HTR-8/SVneo (cell line): Measurements from ENCODE around the gene PXMP2.
A peak's percentile ranks its signal among the peaks of the same experiment; 100 is the strongest.

Experiments used
- DNase-seq: peaks from one replicate; pipeline ENCODE4 v3.0.0; 2011; ENCODE audit warnings: low spot score, mixed read lengths; ENCODE audit not compliant: insufficient read length
- FAIRE-seq: peaks from 2 replicates; lab custom pipeline; 2011; peaks lifted over from hg19 to GRCh38; lab: Jason Lieb, UNC

The PXMP2 gene

GRCh38 chr12:132719141-132719953 lies 32.0 kb downstream of the PXMP2 start:
- DNase-seq (no peak), FAIRE-seq (no peak)

- no peak for DNase-seq
- no peak for FAIRE-seq
These were observed 32.6 kb downstream of the PXMP2 start for GRCh38 chr12:132719954-132720324.

DNA sequence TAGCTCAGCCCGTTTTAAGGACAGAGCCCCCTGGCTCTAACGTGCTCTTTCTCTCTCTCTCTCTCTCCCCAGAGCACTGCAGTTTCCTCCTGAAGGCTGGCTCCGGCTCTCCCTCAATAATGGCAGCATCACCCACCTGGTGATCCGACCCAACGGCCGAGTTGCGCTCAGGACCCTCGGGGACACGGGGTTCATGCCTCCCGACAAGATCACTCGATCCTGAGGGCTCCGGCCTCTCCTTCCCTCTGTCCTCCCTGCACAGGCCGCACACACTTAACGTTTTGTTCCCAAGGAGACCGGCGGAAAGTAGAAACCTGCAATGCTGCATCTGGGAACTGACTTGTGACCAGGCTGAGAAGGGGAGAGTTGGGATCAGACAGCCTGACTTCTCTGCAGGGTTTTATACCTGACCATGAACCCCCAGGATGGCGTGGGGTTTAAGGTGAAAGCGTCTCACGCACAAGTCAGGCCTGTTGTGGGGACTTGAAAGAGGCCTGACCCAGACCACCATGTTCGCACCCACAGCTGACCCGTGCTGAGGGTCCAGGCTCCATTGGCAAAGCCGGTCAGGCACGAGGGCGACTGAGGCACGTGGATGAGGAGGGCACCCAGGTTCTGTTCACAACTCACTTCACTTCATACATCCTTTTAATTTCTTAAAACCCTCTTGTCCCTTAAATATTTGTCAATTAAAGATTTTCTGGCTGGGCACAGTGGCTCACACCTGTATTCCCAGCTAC lies 33.4 kb downstream of the PXMP2 start:
- DNase-seq = no peak
- no peak for FAIRE-seq

DNA sequence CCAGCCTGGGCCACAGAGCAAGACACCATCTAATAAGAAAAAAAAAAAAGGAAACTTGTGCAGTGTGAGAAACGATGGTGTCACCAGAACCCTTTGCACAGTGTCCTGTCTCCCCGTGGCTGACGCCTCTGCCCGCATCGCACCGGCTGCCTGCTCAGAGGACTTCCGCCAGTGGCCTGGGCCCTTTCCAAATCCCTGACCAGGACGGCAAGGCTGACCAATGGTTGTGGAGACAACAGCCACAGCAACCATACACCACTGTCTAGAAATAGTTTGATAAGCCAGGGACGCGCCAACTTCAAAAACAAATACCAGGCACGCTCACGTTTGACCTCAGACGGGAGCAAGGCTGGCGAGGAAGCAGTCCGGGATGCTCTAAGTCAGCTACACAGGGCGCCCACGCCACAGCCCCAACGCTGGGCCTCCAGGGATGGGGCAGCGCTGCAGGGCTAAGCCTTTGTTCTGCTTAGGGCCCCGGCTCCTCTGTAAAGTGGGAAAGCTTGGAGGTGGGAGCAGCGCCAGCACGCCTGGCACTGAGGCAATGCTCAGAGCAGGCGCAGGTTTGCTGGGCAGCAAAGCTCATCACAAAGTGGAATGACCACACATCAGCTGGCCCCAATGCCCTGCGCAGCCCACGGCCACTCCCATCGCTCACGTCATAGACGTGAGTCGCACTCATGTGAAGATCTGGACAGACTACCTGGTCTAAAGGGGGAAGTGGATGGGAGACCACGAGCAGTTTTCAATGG lies 35.8 kb downstream of the PXMP2 start:
- DNase-seq = no peak
- FAIRE-seq = peak; percentile 20

GRCh38 chr12:132723764-132724140 lies 36.4 kb downstream of the PXMP2 start:
- DNase-seq (no peak), FAIRE-seq (no peak)

- no peak for FAIRE-seq
- no peak for DNase-seq
These were observed 37.3 kb downstream of the PXMP2 start for GRCh38 chr12:132724506-132725241.

GRCh38 chr12:132726386-132726785 lies 39.0 kb downstream of the PXMP2 start:
- DNase-seq (no peak), FAIRE-seq (no peak)

DNA sequence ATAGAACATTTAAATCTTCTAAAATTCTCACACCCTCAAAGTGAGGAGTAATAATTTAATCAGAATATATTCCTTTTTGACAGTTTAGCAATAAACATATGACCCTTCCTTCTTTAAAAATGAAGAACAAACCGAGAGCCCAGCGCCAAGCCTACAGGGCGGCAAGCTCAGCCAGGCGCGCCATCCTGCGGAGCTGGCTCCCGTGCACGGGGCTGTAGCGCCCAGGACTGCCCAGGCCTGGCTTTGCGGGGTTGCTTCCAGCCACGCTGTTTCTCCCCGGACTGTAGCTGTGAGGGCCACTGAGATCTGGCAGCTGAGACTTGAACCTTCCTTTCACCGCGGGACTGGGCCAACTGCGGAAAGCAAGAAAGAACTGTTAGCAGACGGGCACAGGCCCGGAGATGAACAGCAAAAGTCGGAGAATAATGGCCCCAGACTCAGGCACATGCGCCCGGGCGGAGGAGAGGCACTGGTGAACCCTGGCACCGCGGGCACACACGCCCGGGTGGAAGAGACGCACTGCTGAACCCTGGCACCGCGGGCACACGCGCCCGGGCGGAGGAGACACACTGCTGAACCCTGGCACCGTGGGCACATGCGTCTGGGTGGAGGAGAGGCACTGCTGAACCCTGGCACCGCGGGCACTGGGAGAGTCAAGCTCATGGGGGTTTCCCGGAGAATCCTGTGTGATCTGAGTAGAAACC lies 39.9 kb downstream of the PXMP2 start:
- DNase-seq (no peak), FAIRE-seq (no peak)

DNA sequence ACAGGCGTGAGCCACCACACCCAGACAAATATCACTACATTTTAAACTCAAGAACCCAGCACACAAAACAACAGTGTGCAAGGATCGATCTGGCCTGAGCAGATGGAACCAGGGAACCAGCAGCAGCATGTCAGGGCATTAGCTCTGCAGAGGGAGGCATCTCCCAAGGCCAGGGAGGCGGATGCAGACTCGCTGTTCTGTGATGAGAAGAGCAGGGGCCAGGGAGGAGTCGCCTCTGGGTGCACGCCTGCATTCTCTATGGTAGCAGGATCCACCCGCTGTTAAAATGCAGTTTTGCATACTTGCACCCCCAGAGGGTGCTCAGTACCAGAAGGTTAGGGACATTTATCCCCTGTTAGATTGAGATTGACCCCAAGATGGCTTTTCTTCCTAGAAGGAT lies 41.1 kb downstream of the PXMP2 start:
- FAIRE-seq = no peak

DNA sequence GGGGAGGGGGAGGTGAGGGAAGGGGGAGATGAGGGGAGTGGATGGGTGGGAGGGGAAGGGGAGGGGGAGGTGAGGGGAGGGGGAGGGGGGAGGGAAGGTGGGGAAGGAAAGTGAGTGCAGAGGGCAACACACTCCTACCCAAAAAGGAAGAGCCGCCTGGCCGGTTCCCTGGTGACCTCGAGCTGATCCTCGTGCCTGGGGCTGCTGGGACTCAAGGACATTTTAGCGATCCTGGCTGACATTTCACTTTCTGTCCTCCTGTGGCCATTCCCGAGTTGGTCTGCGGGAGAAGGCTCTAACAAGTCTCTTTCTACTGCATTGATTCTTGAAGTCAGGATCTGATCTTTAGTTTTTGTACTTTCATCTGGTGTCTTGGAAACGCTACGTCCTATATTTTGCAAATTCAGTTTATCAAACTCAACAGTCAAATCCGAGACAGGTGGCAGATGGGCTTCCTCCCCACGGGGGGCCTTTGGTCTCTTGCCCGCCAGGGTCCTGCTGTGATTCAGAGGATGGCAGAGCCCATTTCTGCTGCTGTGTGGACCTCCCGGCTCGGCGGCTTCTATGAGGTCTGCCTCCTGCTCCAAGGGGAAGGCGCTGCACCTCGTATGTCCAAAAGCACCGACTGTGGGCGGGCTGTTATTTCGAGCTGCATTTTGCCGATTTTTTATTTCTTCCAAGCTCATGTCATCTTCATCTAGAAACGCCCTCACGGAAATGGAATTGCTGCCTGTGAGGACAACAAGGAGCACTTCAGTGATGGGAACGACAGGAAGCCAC lies 42.3 kb downstream of the PXMP2 start:
- DNase-seq = no peak
- FAIRE-seq = no peak

More for the DNA sequence above, 41.1 kb downstream of the PXMP2 start:
- no peak for DNase-seq

DNA sequence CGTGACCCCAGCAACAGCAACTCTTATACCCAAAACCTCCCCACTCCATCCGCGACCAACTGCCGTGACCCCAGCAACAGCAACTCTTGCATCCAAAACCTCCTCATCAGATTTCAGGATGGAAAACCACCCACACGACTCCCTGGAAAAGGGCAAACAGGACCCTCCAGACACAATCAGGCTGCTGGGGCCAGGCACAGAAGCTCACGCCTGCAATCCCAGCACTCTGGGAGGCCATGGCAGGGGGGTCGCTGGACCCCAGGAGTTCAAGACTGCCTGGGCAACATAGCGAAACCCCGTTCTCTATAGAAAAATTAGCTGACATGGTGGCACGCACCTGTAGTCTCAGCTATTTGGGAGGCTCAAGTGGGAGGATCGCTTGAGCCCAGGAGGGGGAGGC lies 43.0 kb downstream of the PXMP2 start:
- no peak for FAIRE-seq

DNA sequence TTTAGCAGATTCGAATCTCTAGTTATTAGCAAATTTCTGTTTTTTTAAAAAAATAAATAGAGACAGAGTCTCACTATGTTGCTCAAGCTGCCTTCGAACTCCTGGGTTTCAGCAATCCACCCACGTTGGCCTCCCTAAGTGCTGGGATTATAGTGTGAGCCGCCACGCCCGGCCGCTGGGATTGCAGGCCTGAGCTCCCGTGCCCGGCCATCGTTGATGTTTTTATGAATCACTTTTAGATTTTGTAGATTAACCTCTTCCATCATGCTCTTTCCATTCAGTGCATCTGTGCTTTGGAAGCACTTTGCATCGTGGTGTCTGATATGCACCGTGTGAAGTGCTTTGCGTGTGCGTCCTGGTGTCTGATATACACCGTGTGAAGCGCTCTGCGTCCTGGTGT lies 44.2 kb downstream of the PXMP2 start:
- DNase-seq (no peak), FAIRE-seq (no peak)

More for the DNA sequence above, 43.0 kb downstream of the PXMP2 start:
- DNase-seq = no peak

DNA sequence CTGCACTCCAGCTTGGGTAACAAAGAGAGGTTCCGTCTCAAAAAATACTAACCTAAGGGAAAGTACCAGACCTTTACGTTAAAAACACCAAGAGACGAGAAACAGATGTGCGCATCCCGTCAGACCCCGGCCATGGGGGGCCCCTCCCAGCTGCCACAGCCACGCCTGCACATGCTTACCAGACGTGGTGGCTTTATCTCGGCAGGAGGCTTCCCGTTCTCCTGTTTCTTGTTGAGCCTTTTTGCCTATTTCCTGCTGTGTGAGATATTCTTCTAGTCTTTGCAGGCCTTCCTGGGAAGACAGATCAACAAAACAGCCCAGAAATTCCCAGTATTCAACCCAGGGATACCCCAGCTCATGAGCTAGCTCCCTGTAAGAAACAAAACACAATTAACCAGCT lies 46.8 kb downstream of the PXMP2 start:
- DNase-seq (no peak), FAIRE-seq (no peak)

DNA sequence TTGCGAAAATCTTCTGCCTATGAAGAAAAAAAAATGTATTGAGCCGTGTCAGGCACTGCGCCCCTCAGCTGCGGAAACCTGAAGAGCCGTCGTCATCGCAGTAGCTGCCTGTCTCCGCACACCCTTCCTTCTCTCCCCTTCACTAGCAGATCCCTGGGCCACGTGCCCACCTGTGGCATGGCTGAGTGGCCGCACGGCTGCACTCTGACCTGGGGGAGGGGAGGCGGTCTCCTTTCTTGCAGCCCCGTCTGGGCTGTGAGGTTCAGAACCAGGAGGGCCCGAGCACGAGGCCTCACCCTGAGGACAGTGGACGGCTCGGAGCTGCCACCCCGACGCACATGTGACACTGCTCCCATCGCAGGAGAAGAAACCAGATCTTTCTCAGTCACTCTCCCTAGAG lies 48.1 kb downstream of the PXMP2 start:
- FAIRE-seq (no peak), DNase-seq (no peak)

GRCh38 chr12:132736378-132736777 lies 49.0 kb downstream of the PXMP2 start:
- FAIRE-seq (no peak), DNase-seq (no peak)

GRCh38 chr12:132736913-132737312 lies 49.5 kb downstream of the PXMP2 start:
- FAIRE-seq (no peak), DNase-seq (no peak)

GRCh38 chr12:132739600-132740312 lies 52.4 kb downstream of the PXMP2 start:
- no peak for FAIRE-seq
- DNase-seq = no peak

- no peak for FAIRE-seq
- DNase-seq = no peak
These were observed 52.9 kb downstream of the PXMP2 start for GRCh38 chr12:132740313-132740646.
